Pancreas (tissue), 10 donors: ENCODE data around the gene TMEM74B. TPM values are rescaled to one million over a fixed set of nuclear protein-coding genes. Genes with fewer than 3 reads are reported as not detected.

Experiments used
- ATAC-seq, 4 donors: fragments of 200-7000 bp; cut with Tn5 transposase; one replicate each; pipeline versions ENCODE4 v1.8.0 to v1.9.1; 2020; ENCODE audit warnings: mild to moderate bottlenecking in 4 of 4, moderate library complexity in 4 of 4
- DNase-seq, 6 donors: peaks; one replicate each; pipeline ENCODE4 v3.0.0-alpha.2; 2020
- FAIRE-seq: peaks from 2 replicates; lab custom pipeline; 2012; peaks lifted over from hg19 to GRCh38; lab: Jason Lieb, UNC
- H3K27ac ChIP-seq, 4 donors: fragments of 200-600 bp; sonication (generic); 1 replicate in 3 of 4; 2 replicates in 1 of 4; pipeline versions ENCODE4 v1.5.0 to v1.8.0; 2020
- H3K27me3 ChIP-seq, 4 donors: fragments of 200-600 bp; one replicate each; pipeline ENCODE4 v1.8.0; 2021
- H3K36me3 ChIP-seq, 3 donors: fragments of 200-600 bp; sonication (generic) in 1 of 3; one replicate each; pipeline versions ENCODE4 v1.5.0 to v1.8.0; 2020 to 2021
- H3K4me1 ChIP-seq, 3 donors: fragments of 200-600 bp; one replicate each; pipeline ENCODE4 v1.8.0; 2021
- H3K4me3 ChIP-seq, 4 donors: fragments of 200-600 bp; sonication (generic) in 2 of 4; one replicate each; pipeline versions ENCODE4 v1.5.0 to v1.8.0; 2020 to 2021
- H3K9me3 ChIP-seq, 4 donors: fragments of 200-600 bp; one replicate each; pipeline ENCODE4 v1.8.0; 2021
- CTCF ChIP-seq, 4 donors: fragments of 200-600 bp; sonication (generic) in 3 of 4; IDR thresholded peaks; one replicate each; pipeline versions ENCODE4 v1.5.0 to v1.8.0; 2021; ENCODE audit warnings: antibody characterized with exemption in 4 of 4
- WGBS, 2 donors: extraction: QIAGEN DNeasy Blood & Tissue Kit; methylation state at CpG; one replicate each; pipeline ENCODE4 v1.1.7; 2013; 5-methylcytosine and 5-hydroxymethylcytosine counted together
- intact Hi-C, 3 donors: fragments of 100-400 bp; cut with DNase I; formaldehyde crosslinking; loops; one replicate each; pipeline versions ENCODE4 v1.11.1 to v1.14.2; 2022
- polyA plus RNA-seq, 2 donors: library from polyadenylated mRNA; stranded (reverse); fragments of 200-250 nt; gene quantifications; one replicate each; pipeline ENCODE4 v1.2.3, GENCODE V29; 2013
- total RNA-seq, 6 donors: library from RNA; stranded (reverse); fragmentation: NEBNext Ultra II Directional in 4 of 6; extraction: Animal tissue kit (Norgen Biotek cat#: 25700) in 4 of 6; gene quantifications; one replicate each; pipeline versions ENCODE4 v1.2.1 to v1.2.4, GENCODE V29; 2021 to 2023
- donor health status: healthy with polysubstance abuse.
- donor health status: DM: no; HTN: no; CAD: no; lungs with moderate emphysema.
- donor health status: DM: no; HTN: no; CAD: no.
- donor health status: control.
- donor health status: control.
- donor health status: Bipolar disorder and iron deficiency.
- donor health status: DM: yes; HTN: yes; CAD: no.
- donor health status: DM: no; HTN: no; CAD: no.
- donor health status: DM: no; HTN: no; CAD: no.
- donor health status: DM: yes; HTN: yes; CAD: no.

The TMEM74B gene
- total and polyA plus RNA-seq, 8 donors: 0.22 to 15.3 (median 0.76) TPM

- FAIRE-seq (no peak), ATAC-seq (no peak), DNase-seq (no peak)
- 45 to 49% methylated on average over 4 of the region's 4 CpGs for WGBS, 2 donors
- Histone ChIP-seq H3K4me3 (no peak overlapping the region), H3K36me3 (no peaks in the 10 kb centered on the region), H3K27me3 (peaks cover 0 to 5% (median 0%) of the 10 kb centered on the region in 4 donors), H3K4me1 (no peaks in the 10 kb centered on the region), H3K9me3 (no peaks in the 10 kb centered on the region), H3K27ac (no peak overlapping the region)
- intact Hi-C loops: no loop called here
- no peak for TF ChIP-seq CTCF (IDR thresholded peaks at IDR 0.05)
Measured at GRCh38 chr20:1214838-1215261, 30.1 kb upstream of the TMEM74B start.

GRCh38 chr20:1212607-1213396 lies 28.0 kb upstream of the TMEM74B start:
- FAIRE-seq: no peak
- no peak overlapping the region for H3K4me3 ChIP-seq
- WGBS, 2 donors: 11 to 12% methylated on average over 21 of the region's 21 CpGs

GRCh38 chr20:1212023-1212422 lies 27.2 kb upstream of the TMEM74B start:
- no peak overlapping the region for H3K4me3 ChIP-seq
- H3K4me1 ChIP-seq: no peaks in the 10 kb centered on the region
- H3K9me3 ChIP-seq: no peaks in the 10 kb centered on the region
- no peaks in the 10 kb centered on the region for H3K36me3 ChIP-seq
- intact Hi-C loops: no loop called here
- no peak for TF ChIP-seq CTCF (IDR thresholded peaks at IDR 0.05)
- ATAC-seq (no peak), DNase-seq (no peak), FAIRE-seq (no peak)
- H3K27me3 ChIP-seq: peaks cover 0 to 5% (median 0%) of the 10 kb centered on the region in 4 donors
- no peak overlapping the region for H3K27ac ChIP-seq

More at GRCh38 chr20:1212607-1213396, 28.0 kb upstream of the TMEM74B start:
- peak; percentile 37 to 77 (median 63) for DNase-seq
- no peaks in the 10 kb centered on the region for H3K9me3 ChIP-seq
- no peaks in the 10 kb centered on the region for H3K36me3 ChIP-seq
- no peaks in the 10 kb centered on the region for H3K4me1 ChIP-seq
- peaks cover 0 to 5% (median 0%) of the 10 kb centered on the region in 4 donors for H3K27me3 ChIP-seq
- intact Hi-C loops: no loop called here
- peak; percentile 64 to 74 (median 65) for TF ChIP-seq CTCF (IDR thresholded peaks at IDR 0.05)
- ATAC-seq: peak; percentile 89 to 99 (median 98)
- no peak overlapping the region for H3K27ac ChIP-seq

GRCh38 chr20:1210501-1210900 lies 25.7 kb upstream of the TMEM74B start:
- peaks cover 0 to 5% (median 0%) of the 10 kb centered on the region in 4 donors for H3K27me3 ChIP-seq
- no peak for FAIRE-seq
- DNase-seq: no peak
- no peaks in the 10 kb centered on the region for H3K9me3 ChIP-seq
- no peaks in the 10 kb centered on the region for H3K4me1 ChIP-seq
- intact Hi-C loops: no loop called here
- H3K36me3 ChIP-seq: no peaks in the 10 kb centered on the region
- no peak overlapping the region for H3K4me3 ChIP-seq
- no peak for ATAC-seq
- H3K27ac ChIP-seq: no peak overlapping the region
- TF ChIP-seq CTCF (IDR thresholded peaks at IDR 0.05): no peak
- WGBS, 2 donors: 79 to 90% methylated on average over 1 of the region's 1 CpG
